NCI-H1092 treated with DMSO at 0.1 percent for 48 hours (cell line): ENCODE results near the gene ALCAM.

Experiments
- DNase-seq: peaks from one replicate; lab custom pipeline; 2025; lab: John Stamatoyannopoulos, UW

Gene ALCAM

GRCh38 chr3:105529456-105529855 lies 162.7 kb downstream of the ALCAM start:
- no peak for DNase-seq

GRCh38 chr3:105532251-105532650 lies 165.5 kb downstream of the ALCAM start:
- no peak for DNase-seq

- no peak for DNase-seq
Measured at GRCh38 chr3:105533960-105534359, 167.3 kb downstream of the ALCAM start.

- no peak for DNase-seq
Measured at GRCh38 chr3:105534491-105534890, 167.8 kb downstream of the ALCAM start.

- DNase-seq = no peak
Measured at GRCh38 chr3:105537371-105538080, 170.8 kb downstream of the ALCAM start.

GRCh38 chr3:105538483-105538882 lies 171.8 kb downstream of the ALCAM start:
- no peak for DNase-seq

- no peak for DNase-seq
Measured at GRCh38 chr3:105539897-105540296, 173.2 kb downstream of the ALCAM start.

GRCh38 chr3:105542282-105543019 lies 175.7 kb downstream of the ALCAM start:
- DNase-seq = no peak

GRCh38 chr3:105545051-105545450 lies 178.3 kb downstream of the ALCAM start:
- no peak for DNase-seq

- no peak for DNase-seq
Measured at GRCh38 chr3:105553851-105554250, 187.1 kb downstream of the ALCAM start.

GRCh38 chr3:105555206-105555605 lies 188.5 kb downstream of the ALCAM start:
- DNase-seq = no peak

GRCh38 chr3:105559856-105560255 lies 193.1 kb downstream of the ALCAM start:
- no peak for DNase-seq

GRCh38 chr3:105561876-105562275 lies 195.2 kb downstream of the ALCAM start:
- no peak for DNase-seq

GRCh38 chr3:105564546-105565288 lies 198.0 kb downstream of the ALCAM start:
- no peak for DNase-seq

GRCh38 chr3:105571005-105571404 lies 204.3 kb downstream of the ALCAM start:
- no peak for DNase-seq

GRCh38 chr3:105572501-105572900 lies 205.8 kb downstream of the ALCAM start:
- DNase-seq = no peak

- DNase-seq = no peak
Measured at GRCh38 chr3:105579439-105579838, 212.7 kb downstream of the ALCAM start.

- DNase-seq = no peak
Measured at GRCh38 chr3:105580296-105580965, 213.7 kb downstream of the ALCAM start.

GRCh38 chr3:105582015-105582414 lies 215.3 kb downstream of the ALCAM start:
- DNase-seq = no peak

GRCh38 chr3:105584003-105584790 lies 217.5 kb downstream of the ALCAM start:
- no peak for DNase-seq

GRCh38 chr3:105593315-105593714 lies 226.6 kb downstream of the ALCAM start:
- DNase-seq = no peak

- DNase-seq = no peak
Measured at GRCh38 chr3:105594219-105594618, 227.5 kb downstream of the ALCAM start.
